OCI-LY3 (cell line): ENCODE data around the gene HMGA1.

ENCODE experiments used
- EZH2phosphoT487 ChIP-seq: fragments of 200-600 bp; shearing (Covaris generic); IDR thresholded peaks from 2 replicates; pipeline ENCODE4 v1.6.1; 2018; ENCODE audit warnings: antibody characterized with exemption, mixed run types, low read depth
- TF ChIP-seq, protein P1 (sequence below): fragments of 200-600, 300-600 bp; sonication (generic); IDR thresholded peaks from 2 replicates; pipeline ENCODE4 v1.5.1; 2014; ENCODE audit warnings: antibody characterized with exemption, low read length, low read depth

DNA sequence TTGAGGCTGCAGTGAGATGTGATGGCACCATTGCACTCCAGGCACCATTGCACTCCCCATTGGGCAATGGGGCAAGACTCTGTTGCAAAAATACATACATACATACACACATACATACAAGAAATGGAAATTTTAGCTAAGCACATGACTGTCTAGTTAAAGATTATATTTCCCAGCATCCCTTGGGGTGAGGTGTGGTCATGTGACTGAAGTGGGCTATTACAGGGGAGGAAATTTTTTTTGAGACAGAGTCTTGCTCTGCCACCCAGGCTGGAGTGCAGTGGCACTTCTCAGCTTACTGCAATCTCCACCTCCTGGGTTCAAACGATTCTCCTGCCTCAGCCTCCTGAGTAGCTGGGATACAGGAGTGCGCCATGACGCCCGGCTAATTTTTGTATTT, 32.0 kb upstream of the HMGA1 start:
- TF ChIP-seq, protein P1, sequence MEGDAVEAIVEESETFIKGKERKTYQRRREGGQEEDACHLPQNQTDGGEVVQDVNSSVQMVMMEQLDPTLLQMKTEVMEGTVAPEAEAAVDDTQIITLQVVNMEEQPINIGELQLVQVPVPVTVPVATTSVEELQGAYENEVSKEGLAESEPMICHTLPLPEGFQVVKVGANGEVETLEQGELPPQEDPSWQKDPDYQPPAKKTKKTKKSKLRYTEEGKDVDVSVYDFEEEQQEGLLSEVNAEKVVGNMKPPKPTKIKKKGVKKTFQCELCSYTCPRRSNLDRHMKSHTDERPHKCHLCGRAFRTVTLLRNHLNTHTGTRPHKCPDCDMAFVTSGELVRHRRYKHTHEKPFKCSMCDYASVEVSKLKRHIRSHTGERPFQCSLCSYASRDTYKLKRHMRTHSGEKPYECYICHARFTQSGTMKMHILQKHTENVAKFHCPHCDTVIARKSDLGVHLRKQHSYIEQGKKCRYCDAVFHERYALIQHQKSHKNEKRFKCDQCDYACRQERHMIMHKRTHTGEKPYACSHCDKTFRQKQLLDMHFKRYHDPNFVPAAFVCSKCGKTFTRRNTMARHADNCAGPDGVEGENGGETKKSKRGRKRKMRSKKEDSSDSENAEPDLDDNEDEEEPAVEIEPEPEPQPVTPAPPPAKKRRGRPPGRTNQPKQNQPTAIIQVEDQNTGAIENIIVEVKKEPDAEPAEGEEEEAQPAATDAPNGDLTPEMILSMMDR: no peak
- no peak for TF ChIP-seq EZH2phosphoT487
